T-helper 1 cell treated with Interleukin-12 subunit alpha and Interleukin-12 subunit beta and Interleukin-4 antibody, amounts not matched to agents 30 μg/mL and 1 μg/mL, for 36 hours (primary cell): ENCODE results near the gene IKBKE.
"Not testable (repeated sequence)": the region's sequence is repeated elsewhere in the genome, so short reads cannot be mapped to it uniquely, and the experiment has no call there.

Experiments
- H3K27ac Mint-ChIP-seq: one replicate; pipeline ENCODE4 v1.8.0; 2021; ENCODE audit warnings: mild to moderate bottlenecking, mixed read lengths
- H3K27me3 Mint-ChIP-seq: one replicate; pipeline ENCODE4 v1.8.0; 2021; ENCODE audit warnings: low read depth, mixed read lengths
- H3K36me3 Mint-ChIP-seq: one replicate; pipeline ENCODE4 v1.8.0; 2021; ENCODE audit warnings: low read depth, mixed read lengths
- H3K4me1 Mint-ChIP-seq: one replicate; pipeline ENCODE4 v1.8.0; 2021; ENCODE audit warnings: low read depth, mixed read lengths
- H3K4me3 Mint-ChIP-seq: one replicate; pipeline ENCODE4 v1.8.0; 2021; ENCODE audit warnings: mild to moderate bottlenecking, moderate library complexity, mixed read lengths
- H3K9me3 Mint-ChIP-seq: one replicate; pipeline ENCODE4 v1.8.0; 2021; ENCODE audit warnings: mixed read lengths

IKBKE gene

DNA sequence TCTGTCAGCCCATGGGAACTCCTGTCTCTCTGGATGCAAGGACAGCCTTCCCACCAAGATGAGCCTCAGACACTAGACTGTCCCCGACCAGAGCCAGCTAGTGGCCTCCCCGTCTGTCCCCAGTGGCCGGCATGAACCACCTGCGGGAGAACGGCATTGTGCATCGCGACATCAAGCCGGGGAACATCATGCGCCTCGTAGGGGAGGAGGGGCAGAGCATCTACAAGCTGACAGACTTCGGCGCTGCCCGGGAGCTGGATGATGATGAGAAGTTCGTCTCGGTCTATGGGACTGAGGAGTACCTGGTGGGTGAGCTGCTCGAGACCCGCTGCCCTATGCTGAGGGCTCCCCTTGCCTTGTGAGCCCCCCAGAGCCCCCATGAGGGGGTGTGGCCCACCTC lies 5.8 kb downstream of the IKBKE start:
- Mint-ChIP-seq H3K4me3 (no peak overlapping the region), H3K36me3 (peaks cover 76% of the 10 kb centered on the region), H3K9me3 (no peaks in the 10 kb centered on the region), H3K27me3 (no peaks in the 10 kb centered on the region), H3K27ac (no peak overlapping the region), H3K4me1 (peaks cover 54% of the 10 kb centered on the region)

DNA sequence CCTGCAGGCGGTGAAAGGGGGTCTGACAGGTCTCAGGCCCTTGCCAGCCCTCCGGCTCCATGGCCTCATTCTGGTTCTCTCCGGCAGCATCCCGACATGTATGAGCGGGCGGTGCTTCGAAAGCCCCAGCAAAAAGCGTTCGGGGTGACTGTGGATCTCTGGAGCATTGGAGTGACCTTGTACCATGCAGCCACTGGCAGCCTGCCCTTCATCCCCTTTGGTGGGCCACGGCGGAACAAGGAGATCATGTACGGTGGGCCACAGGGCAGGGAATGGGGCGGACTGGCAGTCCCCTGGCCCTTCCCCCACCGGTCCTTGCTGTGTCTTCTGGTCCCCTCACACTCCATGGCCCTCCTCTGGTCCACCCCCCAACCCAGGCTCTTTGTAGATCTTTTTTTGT lies 6.3 kb downstream of the IKBKE start:
- peaks cover 77% of the 10 kb centered on the region for H3K36me3 Mint-ChIP-seq
- peaks cover 55% of the 10 kb centered on the region for H3K4me1 Mint-ChIP-seq
- H3K9me3 Mint-ChIP-seq: no peaks in the 10 kb centered on the region
- H3K27me3 Mint-ChIP-seq: no peaks in the 10 kb centered on the region
- H3K4me3 Mint-ChIP-seq: no peak overlapping the region
- no peak overlapping the region for H3K27ac Mint-ChIP-seq

DNA sequence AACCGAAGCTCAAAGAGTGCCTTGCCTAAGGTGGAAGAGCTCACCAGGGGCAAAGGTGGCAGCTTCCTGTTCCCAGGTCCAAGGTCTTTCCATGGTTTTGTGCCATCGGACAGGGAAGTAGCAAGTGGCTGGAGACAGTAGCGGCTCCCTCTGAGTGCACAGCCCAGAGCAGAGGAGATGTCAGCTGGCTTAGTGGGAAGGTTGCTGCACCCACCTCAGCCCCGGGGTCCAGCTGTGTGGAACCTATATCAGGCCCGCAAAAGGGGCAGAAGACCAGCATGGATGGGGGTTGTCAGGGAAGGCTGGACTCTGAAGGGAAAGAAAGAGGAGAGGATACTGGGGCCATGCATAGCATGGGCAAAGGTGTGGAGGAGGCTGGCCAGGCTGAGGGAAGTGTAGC lies 6.8 kb downstream of the IKBKE start:
- Mint-ChIP-seq H3K4me1 (peaks cover 49% of the 10 kb centered on the region), H3K27me3 (no peaks in the 10 kb centered on the region), H3K9me3 (no peaks in the 10 kb centered on the region), H3K27ac (no peak overlapping the region), H3K4me3 (no peak overlapping the region), H3K36me3 (peaks cover 73% of the 10 kb centered on the region)

DNA sequence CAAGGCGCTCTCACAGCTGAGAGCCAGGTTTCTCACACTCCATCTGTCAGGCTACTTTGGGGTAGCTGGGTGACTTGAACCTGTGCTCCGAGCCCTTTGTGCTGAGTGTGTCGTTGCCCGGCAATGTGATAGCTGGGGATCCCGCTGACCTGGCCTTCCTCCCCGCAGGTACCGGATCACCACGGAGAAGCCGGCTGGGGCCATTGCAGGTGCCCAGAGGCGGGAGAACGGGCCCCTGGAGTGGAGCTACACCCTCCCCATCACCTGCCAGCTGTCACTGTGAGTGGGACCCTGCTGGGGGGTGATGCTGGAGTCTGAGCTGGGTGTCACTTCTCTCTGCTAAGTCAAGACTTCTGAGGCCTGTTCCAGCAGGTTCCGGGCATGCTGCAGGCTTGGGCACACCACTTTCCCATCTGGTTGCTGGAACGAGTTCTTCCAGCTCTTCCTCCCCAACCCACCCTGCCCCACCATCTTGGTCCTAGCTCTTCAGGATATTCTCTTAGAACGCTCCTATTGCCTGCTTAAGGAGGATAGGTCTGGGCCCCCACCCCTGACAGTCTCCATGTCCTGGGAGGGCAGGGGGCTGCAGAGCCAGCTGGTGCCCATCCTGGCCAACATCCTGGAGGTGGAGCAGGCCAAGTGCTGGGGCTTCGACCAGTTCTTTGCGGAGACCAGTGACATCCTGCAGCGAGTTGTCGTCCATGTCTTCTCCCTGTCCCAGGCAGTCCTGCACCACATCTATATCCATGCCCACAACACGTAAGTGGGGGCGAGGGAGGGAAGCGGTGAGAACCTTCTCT lies 7.5 kb downstream of the IKBKE start:
- Mint-ChIP-seq H3K36me3 (peaks cover 69% of the 10 kb centered on the region), H3K27ac (no peak overlapping the region), H3K4me3 (no peak overlapping the region), H3K27me3 (no peaks in the 10 kb centered on the region), H3K4me1 (peaks cover 44% of the 10 kb centered on the region), H3K9me3 (no peaks in the 10 kb centered on the region)

DNA sequence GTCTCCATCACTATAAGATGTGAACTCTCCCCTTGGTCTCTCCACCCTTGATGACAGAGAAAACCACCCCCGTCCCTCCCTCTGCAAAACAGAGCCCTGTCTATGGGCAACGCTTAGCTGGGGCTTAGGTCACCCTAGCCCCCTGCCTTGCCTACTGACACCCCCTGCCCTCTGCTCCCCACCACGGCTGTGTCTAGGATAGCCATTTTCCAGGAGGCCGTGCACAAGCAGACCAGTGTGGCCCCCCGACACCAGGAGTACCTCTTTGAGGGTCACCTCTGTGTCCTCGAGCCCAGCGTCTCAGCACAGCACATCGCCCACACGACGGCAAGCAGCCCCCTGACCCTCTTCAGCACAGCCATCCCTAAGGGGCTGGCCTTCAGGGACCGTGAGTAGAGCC lies 8.5 kb downstream of the IKBKE start:
- Mint-ChIP-seq H3K9me3 (no peaks in the 10 kb centered on the region), H3K4me3 (no peak overlapping the region), H3K27me3 (no peaks in the 10 kb centered on the region), H3K36me3 (peaks cover 68% of the 10 kb centered on the region), H3K27ac (no peak overlapping the region), H3K4me1 (peaks cover 38% of the 10 kb centered on the region)

DNA sequence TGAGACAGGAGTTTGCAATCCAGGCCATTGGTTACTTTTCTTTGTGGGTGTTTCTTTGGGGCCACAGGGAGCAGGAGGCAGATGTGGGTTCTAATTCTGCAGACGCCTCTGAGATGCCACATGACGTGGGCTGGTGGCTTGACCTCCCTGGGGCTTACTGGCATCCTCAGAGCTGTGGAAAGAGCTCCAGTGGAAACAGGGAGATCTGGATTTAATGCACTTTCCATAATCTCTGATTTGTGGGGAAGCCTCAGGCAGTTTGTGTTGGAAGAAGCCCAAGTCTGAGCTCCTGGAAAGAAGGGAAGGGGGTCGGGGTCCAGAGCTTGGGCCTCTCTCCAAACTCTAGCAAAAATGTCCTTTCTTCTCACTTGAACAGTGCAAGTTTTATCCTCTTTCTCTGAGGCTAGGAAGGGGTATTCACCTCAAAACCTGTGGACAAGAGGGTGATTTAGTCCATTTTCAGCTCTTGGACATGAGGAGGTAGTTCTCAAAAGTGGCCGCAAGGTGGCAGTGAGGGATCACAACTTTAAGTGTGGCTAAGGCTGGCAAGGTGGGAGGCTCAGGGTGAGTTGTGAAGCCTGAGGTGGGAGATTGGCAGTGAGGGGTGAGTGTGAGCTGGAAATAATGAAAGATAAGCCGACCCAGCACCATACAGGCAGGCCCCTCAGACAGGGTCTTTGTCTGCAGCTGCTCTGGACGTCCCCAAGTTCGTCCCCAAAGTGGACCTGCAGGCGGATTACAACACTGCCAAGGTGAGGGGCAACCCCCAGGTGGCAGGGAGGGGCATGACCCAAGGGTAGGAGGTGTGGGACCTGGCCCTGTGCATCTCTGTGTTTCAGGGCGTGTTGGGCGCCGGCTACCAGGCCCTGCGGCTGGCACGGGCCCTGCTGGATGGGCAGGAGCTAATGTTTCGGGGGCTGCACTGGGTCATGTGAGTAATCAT lies 9.2 kb downstream of the IKBKE start:
- Mint-ChIP-seq H3K9me3 (no peaks in the 10 kb centered on the region), H3K4me1 (peaks cover 32% of the 10 kb centered on the region), H3K27me3 (no peaks in the 10 kb centered on the region), H3K36me3 (peaks cover 64% of the 10 kb centered on the region), H3K4me3 (no peak overlapping the region), H3K27ac (peak overlapping the region; percentile 57)

DNA sequence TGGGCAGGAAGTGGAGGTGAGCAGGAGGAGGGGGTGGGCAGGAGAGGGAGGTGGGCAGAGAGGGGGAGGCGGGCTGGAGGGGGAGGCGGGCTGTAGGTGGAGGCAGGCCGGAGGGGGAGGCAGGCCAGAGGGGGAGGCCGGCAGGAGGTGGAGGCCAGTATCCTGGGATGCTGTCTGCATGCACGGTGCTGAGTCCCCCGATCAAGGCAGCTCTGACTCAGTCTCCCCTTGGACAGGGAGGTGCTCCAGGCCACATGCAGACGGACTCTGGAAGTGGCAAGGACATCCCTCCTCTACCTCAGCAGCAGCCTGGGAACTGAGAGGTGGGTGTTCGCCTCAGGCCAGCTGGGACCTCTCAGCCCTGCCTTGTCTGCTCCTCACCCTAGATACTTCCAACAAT lies 9.9 kb downstream of the IKBKE start:
- H3K9me3 Mint-ChIP-seq: no peaks in the 10 kb centered on the region
- H3K4me3 Mint-ChIP-seq: no peak overlapping the region
- H3K36me3 Mint-ChIP-seq: peaks cover 61% of the 10 kb centered on the region
- no peaks in the 10 kb centered on the region for H3K27me3 Mint-ChIP-seq
- peaks cover 28% of the 10 kb centered on the region for H3K4me1 Mint-ChIP-seq
- peak overlapping the region; percentile 26 for H3K27ac Mint-ChIP-seq

DNA sequence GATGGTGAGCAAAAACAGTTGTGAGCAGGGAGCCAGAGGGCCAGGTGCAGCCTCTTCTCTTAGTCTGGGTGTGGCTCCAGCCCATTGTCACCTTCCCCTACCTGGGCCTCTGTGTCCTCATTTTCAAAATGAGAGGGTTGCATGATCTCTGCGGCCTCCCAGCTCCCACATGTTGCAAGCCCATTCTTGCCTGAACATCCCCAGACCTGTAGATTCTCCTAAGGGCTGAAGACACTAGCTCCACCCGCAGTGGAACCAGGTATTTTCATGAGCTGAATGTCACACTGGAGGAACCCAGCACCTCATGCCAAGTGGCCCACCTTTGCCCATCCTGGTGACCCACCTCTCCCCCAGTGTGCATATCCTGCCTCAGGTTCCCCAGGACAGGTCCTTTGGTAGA lies 12.3 kb downstream of the IKBKE start:
- H3K9me3 Mint-ChIP-seq: no peaks in the 10 kb centered on the region
- peaks cover 16% of the 10 kb centered on the region for H3K4me1 Mint-ChIP-seq
- H3K27ac Mint-ChIP-seq: no peak overlapping the region
- no peaks in the 10 kb centered on the region for H3K27me3 Mint-ChIP-seq
- peaks cover 55% of the 10 kb centered on the region for H3K36me3 Mint-ChIP-seq
- H3K4me3 Mint-ChIP-seq: no peak overlapping the region

DNA sequence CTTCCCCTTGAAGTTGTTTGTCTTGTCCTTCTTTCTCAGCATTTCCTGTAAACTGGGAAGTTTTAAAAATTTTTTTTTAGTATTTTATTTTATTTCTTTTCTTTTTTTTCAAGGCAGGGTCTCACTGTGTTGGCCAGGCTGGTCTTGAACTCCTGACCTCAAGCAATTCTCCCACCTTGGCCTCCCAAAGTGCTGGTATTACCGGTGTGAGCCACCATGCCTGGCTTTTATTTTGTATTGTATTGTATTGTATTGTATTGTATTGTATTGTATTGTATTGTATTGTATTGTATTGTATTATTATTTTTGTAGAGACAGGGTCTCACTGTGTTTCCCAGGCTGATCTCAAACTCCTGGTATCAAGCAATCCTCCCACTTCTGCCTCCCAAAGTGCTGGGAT lies 13.6 kb downstream of the IKBKE start:
- peaks cover 54% of the 10 kb centered on the region for H3K36me3 Mint-ChIP-seq
- H3K27ac Mint-ChIP-seq: not testable (repeated sequence)

DNA sequence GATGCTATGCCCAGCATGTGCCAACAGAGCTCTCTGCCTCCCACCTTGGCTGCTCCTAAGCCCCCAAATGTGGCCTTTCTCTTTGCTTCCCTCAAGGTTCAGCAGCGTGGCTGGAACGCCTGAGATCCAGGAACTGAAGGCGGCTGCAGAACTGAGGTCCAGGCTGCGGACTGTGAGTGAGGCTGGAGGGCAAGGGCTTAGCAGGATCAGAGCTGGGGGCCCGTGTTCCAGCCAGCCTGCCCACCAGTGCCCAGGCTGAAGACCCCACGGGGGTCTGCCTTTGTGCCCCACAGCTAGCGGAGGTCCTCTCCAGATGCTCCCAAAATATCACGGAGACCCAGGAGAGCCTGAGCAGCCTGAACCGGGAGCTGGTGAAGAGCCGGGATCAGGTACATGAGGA lies 14.6 kb downstream of the IKBKE start:
- no peak overlapping the region for H3K27ac Mint-ChIP-seq
- peaks cover 14% of the 10 kb centered on the region for H3K4me1 Mint-ChIP-seq
- H3K36me3 Mint-ChIP-seq: peaks cover 52% of the 10 kb centered on the region
- H3K4me3 Mint-ChIP-seq: no peak overlapping the region
- H3K9me3 Mint-ChIP-seq: no peaks in the 10 kb centered on the region
- no peaks in the 10 kb centered on the region for H3K27me3 Mint-ChIP-seq

More for the DNA sequence above, 13.6 kb downstream of the IKBKE start:
- H3K27me3 Mint-ChIP-seq, H3K9me3 Mint-ChIP-seq, H3K4me3 Mint-ChIP-seq: not testable (repeated sequence)
- peaks cover 21% of the 10 kb centered on the region for H3K4me1 Mint-ChIP-seq

DNA sequence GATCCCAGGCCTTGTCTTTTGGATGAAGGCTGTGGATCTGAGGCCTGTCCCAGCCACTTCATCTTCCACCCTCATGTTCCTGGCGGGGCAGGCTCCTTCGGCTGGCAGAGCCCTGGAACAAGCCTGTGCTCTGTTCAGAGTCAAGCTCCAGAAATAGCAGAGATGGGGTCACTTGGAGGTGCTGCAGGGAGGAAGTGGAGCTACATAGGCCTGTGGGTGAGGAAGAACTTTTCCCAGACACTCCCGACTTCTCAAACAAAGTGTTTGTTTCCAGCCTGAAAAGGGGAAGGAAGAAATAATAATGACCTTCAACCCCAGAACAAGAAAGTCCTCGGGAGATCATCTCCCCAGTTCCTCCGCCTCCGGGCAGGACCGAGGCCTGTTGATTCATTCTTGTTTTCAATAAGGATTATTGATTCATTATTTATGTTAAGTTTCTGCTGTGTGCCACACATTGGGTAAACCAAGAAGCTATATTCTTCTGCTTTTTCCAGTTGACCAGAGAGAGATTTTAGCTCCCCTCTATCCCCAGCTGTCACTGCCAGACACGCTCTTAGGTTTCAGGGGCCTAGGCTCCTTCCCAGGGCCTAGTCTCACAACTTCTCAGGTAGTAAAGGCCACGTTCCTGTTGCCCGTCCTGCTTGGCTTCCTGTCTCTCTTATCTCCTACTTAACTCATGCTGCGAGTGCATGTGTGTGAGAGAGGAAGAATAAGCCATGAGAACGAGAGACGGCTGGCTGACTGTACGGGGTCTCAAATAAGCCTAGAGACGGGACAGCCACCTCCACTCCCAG lies 16.9 kb downstream of the IKBKE start:
- Mint-ChIP-seq H3K4me1 (peaks cover 15% of the 10 kb centered on the region), H3K36me3 (peaks cover 58% of the 10 kb centered on the region), H3K27ac (no peak overlapping the region)

DNA sequence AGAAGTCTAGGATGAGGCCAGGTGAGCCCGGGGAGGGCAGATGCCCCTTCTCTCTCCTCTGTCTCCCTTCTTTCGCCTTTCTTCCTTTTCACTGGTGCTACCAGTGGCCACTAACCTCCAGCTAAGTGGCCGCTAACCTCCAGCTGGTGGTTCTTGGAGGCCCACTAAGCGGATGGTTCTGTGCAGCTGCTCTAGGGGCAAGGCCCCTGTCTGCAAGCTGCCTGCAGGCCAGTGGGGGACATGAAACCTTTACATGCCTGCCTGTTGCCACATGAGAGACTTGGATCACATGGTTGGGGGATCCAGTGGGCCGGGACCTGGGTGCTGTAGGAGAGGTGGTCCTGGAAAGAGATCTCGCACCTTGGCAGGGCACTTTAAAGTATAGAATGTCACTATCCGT lies 17.7 kb downstream of the IKBKE start:
- peaks cover 60% of the 10 kb centered on the region for H3K36me3 Mint-ChIP-seq
- no peak overlapping the region for H3K4me3 Mint-ChIP-seq
- H3K27ac Mint-ChIP-seq: no peak overlapping the region

More for the DNA sequence above, 16.9 kb downstream of the IKBKE start:
- H3K27me3 Mint-ChIP-seq: no peaks in the 10 kb centered on the region
- H3K9me3 Mint-ChIP-seq: no peaks in the 10 kb centered on the region
- H3K4me3 Mint-ChIP-seq: no peak overlapping the region

DNA sequence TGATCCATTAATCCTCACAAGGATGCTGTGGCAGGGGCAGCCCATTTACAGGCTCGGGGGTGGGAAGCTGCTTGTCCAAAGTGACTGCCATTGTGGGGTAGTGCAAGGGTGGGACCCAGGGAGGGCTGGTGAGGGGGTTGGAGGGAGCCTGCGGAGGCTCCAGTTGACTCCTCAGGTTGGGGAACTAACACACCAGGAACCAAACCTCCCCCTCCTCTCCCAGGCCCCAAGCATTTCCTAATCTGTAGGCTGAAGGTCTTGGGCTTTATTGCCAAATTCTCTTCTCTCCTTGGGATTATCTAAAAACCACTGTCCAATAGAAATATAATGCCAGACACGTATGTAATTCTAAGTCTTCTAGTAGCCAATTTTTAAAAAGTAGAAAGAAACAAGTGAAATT lies 18.2 kb downstream of the IKBKE start:
- Mint-ChIP-seq H3K4me3 (no peak overlapping the region), H3K27me3 (no peaks in the 10 kb centered on the region), H3K27ac (no peak overlapping the region), H3K9me3 (no peaks in the 10 kb centered on the region), H3K4me1 (peaks cover 14% of the 10 kb centered on the region), H3K36me3 (peaks cover 57% of the 10 kb centered on the region)

More for the DNA sequence above, 17.7 kb downstream of the IKBKE start:
- H3K27me3 Mint-ChIP-seq: no peaks in the 10 kb centered on the region
- no peaks in the 10 kb centered on the region for H3K9me3 Mint-ChIP-seq
- H3K4me1 Mint-ChIP-seq: peaks cover 15% of the 10 kb centered on the region

DNA sequence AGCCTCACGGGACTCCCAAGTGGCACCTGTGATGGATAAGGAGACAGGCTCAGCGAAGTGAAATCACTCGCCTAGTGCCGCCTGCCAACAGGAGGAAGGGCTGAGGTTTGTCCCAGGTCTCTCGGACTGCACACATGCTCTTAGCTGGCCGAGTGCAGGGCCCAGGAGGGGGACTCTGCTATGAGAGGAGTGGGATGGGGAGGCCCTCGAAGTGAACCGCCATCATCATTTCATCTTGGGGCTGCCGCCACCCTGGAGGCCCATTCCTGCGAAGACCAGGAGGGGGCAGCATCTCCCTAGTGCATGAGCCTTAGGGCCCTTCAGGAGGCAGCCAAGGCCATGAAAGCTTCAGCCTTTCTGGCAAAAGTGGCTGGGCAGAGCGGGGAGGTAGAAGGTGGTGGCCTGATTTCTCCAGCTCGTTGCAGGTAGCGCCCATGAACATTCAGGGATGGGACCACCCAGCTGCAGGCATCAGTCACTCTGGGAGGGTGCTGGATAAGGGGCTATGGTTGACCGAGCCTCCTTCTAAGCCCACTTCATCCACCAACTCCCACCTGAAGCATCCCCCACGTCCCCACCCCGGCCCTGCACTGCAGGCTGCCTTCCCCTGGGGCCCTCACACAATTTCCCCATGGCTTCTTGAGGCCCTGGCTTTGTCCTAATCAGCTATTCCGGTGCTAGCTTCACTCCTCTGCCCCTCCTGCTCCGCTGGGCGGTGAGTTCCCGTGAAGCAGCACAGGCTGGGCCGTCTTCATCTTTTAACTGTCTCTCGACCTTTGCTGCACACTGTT lies 19.9 kb downstream of the IKBKE start:
- Mint-ChIP-seq H3K27ac (no peak overlapping the region), H3K4me3 (no peak overlapping the region), H3K4me1 (peaks cover 19% of the 10 kb centered on the region), H3K9me3 (no peaks in the 10 kb centered on the region), H3K27me3 (no peaks in the 10 kb centered on the region), H3K36me3 (peaks cover 57% of the 10 kb centered on the region)
